Breast epithelium (tissue), 3 donors: ENCODE data around the gene RNASE8.

ENCODE experiments used
- POLR2A ChIP-seq: fragments of 450-650 bp; IDR thresholded peaks from one replicate; pipeline ENCODE4 v1.6.1; 2016; ENCODE audit warnings: antibody characterized with exemption, mild to moderate bottlenecking, moderate library complexity
- POLR2AphosphoS5 ChIP-seq, 3 donors: sonication (generic); formaldehyde crosslinking; IDR thresholded peaks; one replicate each; pipeline ENCODE4 v1.6.1; 2017; ENCODE audit warnings: antibody characterized with exemption in 3 of 3
- TF ChIP-seq, protein P1 (sequence below), 3 donors: fragments of 450-650 bp; IDR thresholded peaks; one replicate each; pipeline ENCODE4 v1.5.1; 2016 to 2017; ENCODE audit warnings: antibody characterized with exemption in 3 of 3, mild to moderate bottlenecking in 3 of 3, moderate library complexity in 3 of 3

DNA sequence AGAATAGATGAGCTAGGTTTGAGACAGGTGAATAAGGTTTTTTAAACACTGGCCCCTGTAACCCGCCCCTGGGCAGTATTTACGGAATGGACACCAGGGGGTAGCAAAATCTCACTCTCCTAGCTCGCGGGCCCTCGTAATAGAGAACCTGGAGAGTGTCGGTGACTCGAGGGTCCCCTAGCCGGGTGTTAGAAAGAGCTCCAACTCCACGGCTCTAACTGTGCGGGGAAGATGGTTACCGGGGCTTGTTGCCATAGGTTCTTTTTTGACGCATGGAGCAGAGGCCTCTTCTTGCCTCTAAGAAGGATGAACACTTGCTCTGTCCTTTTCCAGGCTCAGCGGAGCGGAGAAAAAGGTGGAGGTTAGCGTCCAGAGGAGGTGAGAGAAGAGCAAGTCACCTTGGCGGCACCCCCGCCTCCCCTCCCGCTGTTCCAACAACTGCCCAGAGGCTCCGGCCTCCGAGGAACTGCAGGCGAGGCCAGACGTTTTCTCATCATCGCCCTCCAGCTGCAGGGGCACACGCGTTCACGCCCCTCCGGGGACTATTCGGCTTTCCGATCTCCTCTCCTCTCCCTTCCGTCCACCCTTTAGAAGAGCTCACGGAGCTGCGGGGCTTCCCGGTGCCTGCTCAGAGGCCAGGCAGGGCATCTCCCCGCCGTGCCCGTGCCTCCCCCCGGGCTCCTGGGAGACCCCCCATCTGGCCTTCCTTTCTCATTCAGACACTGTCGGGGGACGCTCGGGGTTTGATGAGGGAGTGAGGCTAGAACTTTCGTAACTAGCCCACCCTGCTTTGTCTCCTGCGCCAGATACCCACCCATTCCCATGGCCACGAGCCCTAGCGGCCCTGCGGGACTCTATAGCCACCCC lies 11.1 kb downstream of the RNASE8 start:
- TF ChIP-seq, protein P1, sequence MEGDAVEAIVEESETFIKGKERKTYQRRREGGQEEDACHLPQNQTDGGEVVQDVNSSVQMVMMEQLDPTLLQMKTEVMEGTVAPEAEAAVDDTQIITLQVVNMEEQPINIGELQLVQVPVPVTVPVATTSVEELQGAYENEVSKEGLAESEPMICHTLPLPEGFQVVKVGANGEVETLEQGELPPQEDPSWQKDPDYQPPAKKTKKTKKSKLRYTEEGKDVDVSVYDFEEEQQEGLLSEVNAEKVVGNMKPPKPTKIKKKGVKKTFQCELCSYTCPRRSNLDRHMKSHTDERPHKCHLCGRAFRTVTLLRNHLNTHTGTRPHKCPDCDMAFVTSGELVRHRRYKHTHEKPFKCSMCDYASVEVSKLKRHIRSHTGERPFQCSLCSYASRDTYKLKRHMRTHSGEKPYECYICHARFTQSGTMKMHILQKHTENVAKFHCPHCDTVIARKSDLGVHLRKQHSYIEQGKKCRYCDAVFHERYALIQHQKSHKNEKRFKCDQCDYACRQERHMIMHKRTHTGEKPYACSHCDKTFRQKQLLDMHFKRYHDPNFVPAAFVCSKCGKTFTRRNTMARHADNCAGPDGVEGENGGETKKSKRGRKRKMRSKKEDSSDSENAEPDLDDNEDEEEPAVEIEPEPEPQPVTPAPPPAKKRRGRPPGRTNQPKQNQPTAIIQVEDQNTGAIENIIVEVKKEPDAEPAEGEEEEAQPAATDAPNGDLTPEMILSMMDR (IDR thresholded peaks at IDR 0.05) = peak; percentile 58 to 63 (median 59)
- no peak for TF ChIP-seq POLR2A
- TF ChIP-seq POLR2AphosphoS5 (IDR thresholded peaks at IDR 0.05) = no peak
